Stimulated activated CD8-positive, alpha-beta memory T cell treated with anti-CD3 and anti-CD28 coated beads, Interleukin-12 subunit alpha, Interleukin-12 subunit beta, amount 100 ng/mL, for 4 hours (primary cell): ENCODE results near the gene CRIP1.

Experiments
- DNase-seq: peaks from one replicate; pipeline ENCODE4 v3.0.0-alpha.2; 2020; ENCODE audit warnings: low read depth

Gene CRIP1

DNA sequence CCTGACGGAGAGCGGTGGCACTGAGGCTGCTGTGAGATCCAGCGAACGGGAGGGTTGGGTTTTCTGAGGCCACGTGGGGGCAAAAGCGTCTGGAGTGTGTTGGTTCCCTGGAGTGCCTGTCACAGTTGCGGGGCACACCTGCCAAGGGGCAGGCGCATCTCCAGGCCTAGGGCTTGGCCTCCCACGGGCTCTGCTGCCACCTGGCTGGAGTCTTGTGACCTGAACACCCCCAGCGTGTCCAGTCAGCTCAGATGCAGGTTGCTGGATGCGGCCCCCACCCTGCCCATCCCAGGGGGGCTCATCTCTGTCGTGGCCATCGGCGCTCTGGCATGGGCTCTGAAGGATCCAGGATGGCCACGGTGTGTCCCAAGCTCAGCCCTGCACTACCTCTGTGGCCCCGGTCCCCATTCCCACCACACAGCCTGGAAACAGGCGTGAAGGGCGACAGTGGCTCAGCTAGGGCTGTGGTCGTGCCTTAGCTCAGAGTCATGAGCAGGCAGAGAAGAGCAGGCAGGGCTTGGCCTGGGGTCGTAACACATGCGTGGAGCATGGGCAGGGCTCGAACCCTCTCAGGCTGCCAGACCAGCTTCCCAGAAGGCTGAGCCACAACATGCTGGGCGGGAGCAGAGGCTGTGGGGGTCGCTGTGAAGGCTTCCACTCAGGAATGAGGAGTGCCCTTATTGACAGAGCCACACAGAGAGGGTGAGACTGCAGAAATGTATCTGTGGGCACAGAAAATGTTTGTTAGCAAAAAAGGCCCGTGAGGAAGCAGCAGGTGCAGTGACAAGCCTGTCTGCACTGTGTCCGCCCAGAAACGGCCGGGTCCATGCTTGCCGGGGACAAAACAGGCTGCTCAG, 35.6 kb upstream of the CRIP1 start:
- DNase-seq = no peak

DNA sequence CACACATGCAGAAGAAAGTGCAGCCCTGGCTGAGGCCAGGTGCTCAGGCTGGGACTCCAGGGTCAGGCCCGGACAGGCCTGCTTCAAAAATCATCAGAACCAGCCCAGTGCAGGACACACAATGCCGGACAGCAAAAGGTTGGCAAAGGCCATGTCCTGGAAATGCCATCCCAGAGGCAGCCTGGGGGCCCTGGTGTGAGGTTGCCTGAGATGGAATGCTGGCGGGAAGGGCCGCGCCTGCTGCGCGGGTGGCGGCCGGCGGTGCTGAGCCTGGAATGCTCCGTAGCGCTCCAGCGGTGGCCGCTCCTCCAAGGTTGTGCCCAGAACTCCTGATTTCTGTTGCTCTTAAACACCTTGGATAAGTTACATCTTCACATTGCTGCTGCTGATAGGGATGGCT, 33.7 kb upstream of the CRIP1 start:
- DNase-seq = no peak

DNA sequence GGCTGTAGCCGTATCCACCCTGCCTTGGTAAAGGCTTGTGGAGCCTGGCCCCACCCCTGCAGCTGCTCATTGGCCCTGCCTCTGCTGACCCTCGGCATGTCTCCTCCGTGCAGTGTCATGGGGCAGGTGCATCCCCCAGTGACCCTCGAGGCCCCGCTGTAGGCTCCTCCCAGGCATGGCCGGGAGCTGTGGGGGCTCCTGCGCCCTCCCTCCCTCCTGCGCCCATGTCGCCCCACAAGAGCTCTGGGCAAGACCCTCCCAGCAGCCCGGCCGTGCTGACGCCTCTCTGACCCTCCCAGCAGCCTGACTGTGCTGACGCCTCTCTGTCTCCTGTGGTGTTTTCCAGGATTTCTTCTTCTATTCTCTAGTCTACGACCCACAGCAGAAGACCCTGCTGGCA, 32.8 kb upstream of the CRIP1 start:
- no peak for DNase-seq

DNA sequence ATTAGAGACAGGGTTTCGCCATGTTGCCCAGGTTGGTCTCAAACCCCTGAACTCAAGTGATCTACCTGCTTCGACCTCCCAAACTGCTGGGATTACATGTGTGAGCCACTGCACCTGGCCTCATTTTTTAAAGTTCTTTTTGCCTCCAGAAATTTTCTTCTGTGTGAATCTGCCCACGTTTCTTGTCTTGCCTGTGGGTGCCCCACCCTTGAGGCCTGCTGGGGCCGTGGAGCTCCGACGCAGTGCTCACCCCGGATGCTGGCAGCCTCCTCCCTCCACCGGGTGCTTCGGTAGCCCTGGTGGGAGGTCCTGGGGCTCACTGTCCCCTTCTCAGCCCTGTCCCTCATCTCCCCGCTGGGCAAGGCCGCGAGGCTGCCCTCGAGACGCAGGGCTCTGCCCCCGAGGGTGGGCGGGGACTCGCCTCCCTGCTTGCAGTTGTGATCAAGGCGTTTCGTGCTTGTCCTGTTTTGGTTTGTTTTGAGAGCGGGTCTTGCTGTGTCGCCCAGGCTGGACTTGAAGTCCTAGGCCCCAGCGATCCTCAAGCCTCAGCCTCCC, 31.5 kb upstream of the CRIP1 start:
- no peak for DNase-seq

DNA sequence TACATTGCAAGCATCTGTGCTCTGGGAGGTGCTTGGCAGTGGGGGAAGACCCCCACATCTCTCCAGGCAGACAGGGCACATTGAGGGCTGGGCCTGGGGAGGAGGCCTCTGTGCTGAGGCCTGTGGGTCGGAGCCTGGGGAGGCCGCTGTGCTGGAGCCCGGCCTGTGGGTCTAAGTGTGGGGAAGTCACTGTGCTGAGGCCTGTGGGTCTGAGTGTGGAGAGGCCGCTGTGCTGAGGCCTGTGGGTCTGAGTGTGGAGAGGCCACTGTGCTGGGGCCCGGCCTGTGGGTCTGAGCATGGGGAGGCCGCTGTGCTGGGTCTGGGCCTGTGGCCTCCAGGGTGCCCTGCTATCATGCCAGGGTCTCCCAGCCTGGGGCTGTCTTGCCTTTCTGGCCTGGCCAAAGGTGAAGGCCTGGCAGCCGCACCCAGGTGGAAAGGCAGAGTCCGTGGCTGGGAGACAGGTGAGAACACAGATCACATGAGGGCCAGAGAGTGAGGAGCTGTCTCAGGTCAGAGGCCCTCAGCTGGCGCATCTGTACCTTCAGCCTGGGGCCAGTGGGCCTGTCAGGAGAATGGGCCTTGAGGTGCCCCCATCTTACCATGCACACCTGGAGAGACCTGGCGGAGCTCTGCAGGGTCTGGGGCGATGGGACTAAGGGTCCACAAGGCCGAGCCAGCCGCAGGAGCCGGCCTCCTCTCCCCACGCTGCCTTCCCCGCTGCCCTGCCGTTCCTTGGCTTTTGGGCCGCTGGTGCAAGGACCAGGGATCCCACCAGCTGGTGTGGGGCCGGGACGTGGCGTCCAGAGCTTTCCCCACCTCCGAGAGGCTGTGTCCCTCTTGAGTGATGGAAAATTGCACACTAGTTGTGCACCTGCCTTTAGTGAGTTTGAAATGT, 30.7 kb upstream of the CRIP1 start:
- DNase-seq = no peak

DNA sequence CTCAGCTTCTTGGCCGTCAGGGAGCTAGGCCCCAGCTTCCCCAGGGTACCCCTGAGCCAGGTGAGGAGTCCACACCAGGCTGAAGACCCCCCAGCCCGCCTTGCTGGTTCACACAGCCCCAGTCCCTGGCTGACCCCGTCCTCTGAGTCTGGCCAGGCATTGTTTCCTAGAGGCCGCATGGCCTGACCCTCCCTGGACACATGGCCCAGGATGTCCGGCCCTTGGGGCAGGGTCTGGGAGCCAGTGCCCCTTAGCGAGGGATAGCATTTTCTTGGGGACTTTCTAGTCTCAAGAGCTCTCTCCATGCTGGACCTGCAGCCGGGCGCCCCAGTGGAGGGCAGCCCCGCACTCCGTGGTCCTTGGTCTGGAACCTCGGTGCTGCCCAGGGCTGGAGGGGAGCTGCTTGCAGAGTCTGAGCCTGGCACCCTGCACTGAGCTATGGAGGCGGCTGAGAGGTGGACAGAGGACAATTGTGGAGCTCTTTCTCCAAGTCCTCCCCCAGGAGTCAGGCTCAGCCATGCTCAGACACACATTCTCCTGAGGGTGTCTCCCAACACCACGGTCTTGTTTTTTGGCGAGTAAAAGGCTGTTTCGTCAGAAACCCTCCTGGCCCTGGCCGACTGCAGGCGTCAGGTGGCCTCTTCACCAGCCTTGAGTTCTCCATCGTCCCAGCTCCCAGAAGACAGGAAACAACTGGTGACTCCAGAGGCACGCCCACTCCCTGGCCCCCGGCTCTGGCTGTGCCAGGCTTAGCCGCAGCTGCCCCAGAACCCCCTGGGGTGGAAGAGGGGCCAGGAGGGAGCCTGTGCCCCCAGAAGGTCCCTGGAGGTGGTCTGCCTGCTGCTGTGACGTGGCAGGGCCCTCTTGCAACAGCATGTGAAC, 29.7 kb upstream of the CRIP1 start:
- DNase-seq = no peak

DNA sequence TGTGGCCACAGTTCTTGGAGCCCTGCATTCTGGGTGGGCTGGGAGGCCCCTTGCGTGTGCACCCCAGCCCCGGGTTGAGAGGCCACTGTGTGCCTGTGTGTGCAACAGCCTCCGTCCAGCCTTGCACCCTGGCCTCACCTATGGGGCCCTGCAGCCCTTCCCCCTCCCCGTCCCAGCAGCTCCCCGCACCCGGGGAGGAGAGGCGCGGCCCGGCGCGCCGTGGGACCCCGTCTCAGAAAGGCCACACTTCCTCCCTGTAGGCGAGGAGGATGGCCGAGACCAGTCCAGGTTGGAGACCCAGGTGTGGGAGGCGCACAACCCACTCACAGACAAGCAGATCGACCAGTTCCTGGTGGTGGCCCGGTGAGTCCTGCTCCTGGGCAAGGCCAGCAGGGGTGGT, 28.7 kb upstream of the CRIP1 start:
- no peak for DNase-seq

DNA sequence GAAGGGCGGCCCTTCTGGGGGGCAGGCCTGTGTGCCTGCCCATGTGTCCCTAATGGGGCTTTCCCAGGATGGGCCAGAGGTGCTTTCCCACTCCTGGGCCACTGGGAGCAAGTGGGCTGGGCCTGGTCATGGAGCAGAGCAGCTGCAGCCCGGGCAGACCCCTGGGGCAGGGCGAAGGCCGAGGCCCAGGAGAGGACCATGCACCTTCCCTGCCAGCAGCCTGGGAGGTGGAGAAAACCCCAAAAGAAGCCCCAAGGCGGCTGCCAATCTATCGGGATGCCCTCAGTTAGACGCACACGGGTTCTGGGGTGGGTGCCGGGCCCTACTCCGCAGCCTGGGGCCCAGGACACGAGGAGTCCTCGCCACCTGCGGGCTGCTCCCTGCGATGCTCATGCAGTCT, 28.1 kb upstream of the CRIP1 start:
- DNase-seq = no peak

DNA sequence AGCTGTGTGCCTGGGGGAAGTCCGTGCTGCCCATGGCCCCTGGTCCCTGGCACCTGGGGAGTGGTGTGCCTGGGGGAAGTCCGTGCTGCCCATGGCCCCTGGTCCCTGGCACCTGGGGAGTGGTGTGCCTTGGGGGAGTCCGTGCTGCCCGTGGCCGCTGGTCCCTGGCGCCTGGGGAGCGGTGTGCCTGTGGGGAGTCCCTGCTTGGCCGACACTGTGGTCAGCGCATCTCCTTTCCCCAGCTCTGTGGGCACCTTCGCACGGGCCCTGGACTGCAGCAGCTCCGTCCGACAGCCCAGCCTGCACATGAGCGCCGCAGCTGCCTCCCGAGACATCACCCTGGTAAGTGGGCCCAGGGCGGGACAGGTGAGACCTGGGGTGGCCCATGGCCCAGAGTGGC, 26.6 kb upstream of the CRIP1 start:
- DNase-seq = no peak

DNA sequence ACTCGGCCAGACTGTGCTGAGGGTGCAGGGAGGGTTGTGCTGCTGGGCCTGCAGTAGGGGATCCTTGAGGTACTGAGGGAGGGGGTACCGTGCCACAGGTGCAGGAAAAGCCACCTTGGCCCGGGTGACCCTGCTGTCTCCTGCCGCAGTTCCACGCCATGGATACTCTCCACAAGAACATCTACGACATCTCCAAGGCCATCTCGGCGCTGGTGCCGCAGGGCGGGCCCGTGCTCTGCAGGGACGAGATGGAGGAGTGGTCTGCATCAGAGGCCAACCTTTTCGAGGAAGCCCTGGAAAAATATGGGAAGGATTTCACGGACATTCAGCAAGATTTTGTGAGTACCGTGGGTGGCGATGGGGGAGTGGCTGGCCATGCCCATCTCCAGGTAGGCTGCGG, 26.1 kb upstream of the CRIP1 start:
- no peak for DNase-seq

DNA sequence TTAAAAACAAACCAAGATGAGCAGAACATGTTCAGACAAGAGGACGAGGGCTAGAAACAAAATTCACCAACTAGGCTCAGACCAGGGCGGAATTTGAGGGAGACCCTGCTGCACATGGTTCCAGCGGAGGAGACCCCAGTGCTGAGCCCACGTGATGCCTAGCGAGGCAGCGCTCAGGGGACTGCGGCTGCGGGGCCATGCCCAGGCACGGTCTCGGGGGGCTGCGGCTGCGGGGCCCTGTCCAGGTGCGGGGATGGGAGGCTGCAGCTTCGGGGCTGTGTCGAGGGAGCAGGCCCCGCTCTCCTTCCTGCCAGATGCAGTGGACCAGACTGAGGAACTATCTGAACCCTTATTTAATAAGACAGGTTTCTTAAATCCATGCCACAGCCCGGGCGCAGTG, 24.8 kb upstream of the CRIP1 start:
- DNase-seq = no peak

DNA sequence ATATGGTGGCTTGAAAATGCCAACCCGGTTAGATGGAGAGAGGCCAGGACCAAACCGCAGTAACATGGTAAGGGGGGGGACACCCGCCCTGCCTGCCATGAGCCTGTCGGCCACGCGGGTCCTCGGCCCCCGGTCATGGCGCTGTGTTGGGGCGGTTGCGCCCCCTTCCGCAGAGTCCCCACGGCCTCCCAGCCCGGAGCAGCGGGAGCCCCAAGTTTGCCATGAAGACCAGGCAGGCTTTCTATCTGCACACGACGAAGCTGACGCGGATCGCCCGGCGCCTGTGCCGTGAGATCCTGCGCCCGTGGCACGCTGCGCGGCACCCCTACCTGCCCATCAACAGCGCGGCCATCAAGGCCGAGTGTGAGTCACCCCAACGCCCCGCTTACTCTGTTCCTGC, 22.2 kb upstream of the CRIP1 start:
- DNase-seq = no peak

DNA sequence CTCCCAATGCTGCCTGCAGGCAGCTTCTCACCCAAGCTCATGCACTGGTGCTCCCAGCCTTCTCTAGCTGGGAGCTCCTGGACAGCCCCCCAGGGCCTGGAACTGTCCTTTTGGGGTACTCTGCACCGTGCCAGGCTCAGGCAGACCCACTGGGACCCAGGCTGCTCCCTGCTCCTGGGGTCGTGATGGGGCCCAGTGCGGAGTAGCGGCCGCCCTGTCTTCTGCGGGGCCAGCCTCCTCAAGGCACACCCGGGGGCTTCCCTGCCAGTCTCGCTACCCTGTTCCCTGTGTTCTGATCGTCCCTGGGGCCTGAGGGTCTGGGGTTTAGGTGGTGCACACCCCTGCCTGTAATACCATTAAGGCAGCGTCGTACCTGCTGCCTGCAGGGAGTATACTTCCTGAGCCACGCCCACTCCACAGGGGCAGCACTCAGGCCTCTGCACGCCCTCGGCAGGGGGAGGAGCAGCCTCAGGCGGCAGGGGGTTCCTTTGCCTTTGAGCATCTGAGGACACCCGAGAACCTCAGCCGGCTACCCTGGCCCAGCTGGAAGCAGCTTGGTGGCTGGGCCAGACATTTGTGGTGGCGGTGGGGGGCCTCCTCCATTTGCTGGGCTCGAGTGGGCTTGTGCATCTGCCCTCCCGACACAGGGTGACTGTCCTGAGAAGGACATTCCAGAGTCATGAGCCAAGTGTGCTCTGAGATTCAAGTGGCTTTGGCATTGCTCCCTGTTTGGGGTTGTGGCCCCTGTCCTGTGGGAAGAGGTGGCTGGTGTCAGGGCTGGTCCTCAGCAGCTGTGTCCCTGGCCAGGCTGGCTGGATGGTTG, 21.3 kb upstream of the CRIP1 start:
- DNase-seq = no peak

DNA sequence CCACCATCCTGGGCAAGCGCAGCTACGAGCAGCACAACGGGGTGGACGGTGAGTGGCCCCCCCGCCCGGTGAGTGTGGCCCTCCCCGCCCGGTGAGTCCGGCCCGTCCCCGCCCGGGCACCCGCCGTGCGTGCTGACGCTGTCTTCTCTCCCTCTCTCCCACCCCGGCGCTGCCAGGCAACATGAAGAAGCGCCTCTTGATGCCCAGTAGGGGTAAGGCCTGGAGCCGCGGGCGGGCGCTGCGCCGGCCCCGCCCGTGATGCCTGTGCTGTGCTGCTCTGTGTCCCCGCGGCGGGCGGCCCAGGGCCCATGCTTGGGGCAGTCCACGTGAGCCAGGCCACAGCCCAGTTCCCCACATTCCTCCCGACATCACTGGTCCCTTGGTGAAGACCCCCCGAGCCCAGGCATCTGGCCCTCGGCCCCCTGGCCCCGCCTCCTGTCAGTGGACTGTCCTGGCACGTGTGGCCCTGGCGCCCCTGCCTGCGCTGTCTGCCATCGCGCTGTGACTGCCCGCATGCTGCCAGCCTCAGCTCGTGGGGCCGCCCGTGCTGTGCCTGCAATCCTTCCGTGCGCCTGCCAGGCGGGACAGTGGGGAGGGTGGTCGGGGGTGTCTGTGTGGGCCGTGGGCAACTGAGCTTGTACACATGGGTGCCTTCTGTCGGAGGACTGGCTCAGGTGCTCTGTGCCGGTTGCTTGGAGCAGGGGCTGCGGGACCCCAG, 20.0 kb upstream of the CRIP1 start:
- DNase-seq = no peak

DNA sequence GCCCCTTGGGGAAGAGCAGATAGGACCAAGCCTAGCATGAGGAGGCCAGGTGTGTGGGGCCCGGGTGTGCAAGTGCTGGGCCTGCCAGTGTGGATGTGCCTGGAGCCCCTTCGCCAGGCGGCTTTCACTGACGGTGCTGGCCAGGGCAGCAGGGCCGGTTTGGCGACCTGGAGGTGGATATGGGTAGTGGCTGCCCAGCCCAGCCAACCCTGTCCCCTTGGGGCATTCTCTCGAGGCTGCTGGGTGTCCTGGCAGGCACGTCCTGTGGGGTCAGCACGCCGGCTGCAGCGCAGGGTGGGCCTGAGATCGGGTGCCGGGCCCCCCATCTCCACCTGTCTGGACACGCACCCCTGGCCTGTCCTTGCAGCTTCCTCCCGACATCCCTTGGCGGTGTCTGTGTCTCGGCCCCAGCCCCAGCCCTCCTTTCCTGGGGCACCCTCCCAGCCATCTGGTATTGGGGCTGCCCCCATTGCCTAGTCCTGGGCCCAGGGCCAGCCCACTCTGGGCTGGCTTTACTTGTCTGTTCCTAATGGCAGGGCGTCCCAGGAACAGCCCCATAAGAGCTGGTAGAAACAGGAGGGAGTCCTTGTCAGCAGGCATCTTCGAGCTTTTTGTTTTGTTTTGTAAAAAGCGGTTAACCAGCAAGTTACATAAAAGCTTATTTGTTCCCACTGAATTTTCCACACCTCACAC, 19.3 kb upstream of the CRIP1 start:
- no peak for DNase-seq

DNA sequence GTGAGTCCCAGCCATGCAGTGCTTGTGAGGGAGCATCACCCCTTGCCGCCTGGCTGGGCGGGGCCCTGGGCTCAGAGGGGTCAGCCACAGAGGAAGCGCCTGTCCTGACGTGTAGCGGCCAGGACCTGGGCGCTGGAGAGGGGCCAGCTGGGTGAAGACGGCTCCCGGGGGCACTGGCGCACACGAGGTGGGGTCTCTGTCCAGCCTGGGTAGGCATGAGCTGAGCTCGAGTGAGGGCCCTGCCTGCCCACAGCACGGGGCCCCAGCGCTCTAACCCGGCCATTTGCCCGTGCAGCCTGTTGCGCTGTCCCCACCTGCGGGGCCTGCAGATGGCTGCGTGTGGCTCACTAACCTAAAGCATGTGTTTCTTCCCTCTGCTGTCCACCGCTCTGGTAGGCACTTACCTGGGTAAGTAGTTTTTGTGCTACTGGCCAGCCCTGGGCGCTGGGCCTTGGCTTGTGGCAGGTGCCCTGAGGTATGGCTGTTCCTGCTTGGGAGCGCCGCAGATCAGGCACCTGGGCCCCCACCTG, 18.7 kb upstream of the CRIP1 start:
- no peak for DNase-seq

DNA sequence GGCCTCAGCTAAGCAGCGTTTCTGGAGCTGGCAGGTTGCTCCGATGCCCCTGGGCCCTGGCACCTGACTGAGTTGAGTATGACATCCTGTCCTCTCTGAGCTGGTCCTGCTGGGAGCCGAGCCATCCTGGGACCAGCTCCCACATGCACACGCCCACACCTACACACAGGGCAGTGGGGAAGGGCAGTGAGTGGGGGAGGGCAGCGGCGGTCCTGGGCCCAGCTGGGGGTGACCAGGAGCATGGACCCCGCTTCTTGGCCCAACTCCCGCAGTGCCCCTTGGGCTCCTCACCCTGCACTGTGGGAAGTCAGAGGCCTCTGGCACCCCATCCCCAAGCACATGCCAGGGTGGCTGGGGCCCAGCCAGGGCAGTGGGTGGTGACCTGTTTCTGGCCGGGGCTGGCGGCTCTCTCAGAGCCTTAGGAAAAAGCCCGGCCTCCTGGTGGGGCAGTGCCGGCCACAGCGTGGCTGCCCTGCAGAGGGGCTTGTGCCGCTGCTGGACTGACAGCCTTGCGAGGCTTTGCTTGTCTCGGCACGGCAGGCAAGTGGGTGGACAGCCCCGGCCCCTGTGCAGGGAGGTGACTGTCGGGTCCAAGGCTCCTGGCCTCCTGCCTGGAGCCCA, 18.0 kb upstream of the CRIP1 start:
- DNase-seq = no peak

DNA sequence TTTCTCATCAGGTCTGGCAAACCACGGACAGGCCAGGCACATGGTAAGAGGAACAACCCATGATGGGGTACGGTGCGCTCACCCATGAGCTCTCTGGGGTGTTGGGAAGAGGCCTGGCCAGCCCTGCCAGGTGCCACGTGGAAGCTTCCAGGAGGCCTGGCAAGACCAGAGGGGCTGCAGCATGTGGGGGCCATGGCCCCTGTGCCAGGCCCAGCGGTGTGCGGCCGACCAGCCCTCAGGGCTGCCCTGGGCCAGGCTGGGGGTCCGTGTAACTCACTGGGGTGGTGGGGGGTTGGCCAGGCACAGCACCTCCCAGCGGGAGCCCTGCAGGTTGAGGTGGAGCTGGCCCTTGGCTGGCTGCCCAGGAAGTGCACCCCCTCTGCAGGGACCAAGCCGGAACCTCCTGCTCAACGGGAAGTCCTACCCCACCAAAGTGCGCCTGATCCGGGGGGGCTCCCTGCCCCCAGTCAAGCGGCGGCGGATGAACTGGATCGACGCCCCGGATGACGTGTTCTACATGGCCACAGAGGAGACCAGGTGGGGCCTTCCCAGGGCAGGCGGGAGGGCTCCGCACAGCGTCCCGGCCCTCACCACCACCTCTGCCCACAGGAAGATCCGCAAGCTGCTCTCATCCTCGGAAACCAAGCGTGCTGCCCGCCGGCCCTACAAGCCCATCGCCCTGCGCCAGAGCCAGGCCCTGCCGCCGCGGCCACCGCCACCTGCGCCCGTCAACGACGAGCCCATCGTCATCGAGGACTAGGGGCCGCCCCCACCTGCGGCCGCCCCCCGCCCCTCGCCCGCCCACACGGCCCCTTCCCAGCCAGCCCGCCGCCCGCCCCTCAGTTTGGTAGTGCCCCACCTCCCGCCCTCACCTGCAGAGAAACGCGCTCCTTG, 17.0 kb upstream of the CRIP1 start:
- no peak for DNase-seq
